CD14-positive monocyte (primary cell): Measurements from ENCODE around the gene LAMB4. TPM values are rescaled to one million over a fixed set of nuclear protein-coding genes. Genes with fewer than 3 reads are reported as not detected.

ENCODE experiments used
- DNase-seq, 3 donors: peaks; one replicate each; pipeline ENCODE4 v3.0.0-alpha.2; 2011 to 2022
- H2AFZ ChIP-seq: 2 replicates; pipeline ENCODE4 v1.6.0; 2012; ENCODE audit warnings: mild to moderate bottlenecking, low read depth, low read length, inconsistent platforms; ENCODE audit not compliant: insufficient read depth, poor library complexity, severe bottlenecking
- H3K27ac ChIP-seq, 2 donors: 1 replicate in 1 of 2; 2 replicates in 1 of 2; pipeline ENCODE4 v1.5.1; 2012 to 2013; ENCODE audit warnings: low read length in 2 of 2, control low read depth in 1 of 2, inconsistent platforms in 1 of 2, low read depth in 1 of 2, mild to moderate bottlenecking in 1 of 2
- H3K27me3 ChIP-seq, 2 donors: one replicate each; pipeline versions ENCODE4 v1.6.0 to v1.6.1; 2011 to 2013; ENCODE audit warnings: low read length in 2 of 2; ENCODE audit not compliant: control insufficient read depth in 2 of 2, insufficient read depth in 2 of 2
- H3K36me3 ChIP-seq, 2 donors: replicated peaks in 1 of 2; 1 replicate in 1 of 2; 2 replicates in 1 of 2; pipeline versions ENCODE4 v1.5.1 to v1.6.1; 2012 to 2013; ENCODE audit warnings: low read length in 2 of 2, control low read depth in 1 of 2, inconsistent platforms in 1 of 2, mild to moderate bottlenecking in 1 of 2; ENCODE audit not compliant: insufficient read depth in 2 of 2, control insufficient read depth in 1 of 2
- H3K4me1 ChIP-seq, 2 donors: 1 replicate in 1 of 2; 2 replicates in 1 of 2; pipeline versions ENCODE4 v1.5.1 to v1.6.1; 2012 to 2013; ENCODE audit warnings: low read length in 2 of 2, control low read depth in 1 of 2, inconsistent platforms in 1 of 2, mild to moderate bottlenecking in 1 of 2, moderate library complexity in 1 of 2; ENCODE audit not compliant: insufficient read depth in 2 of 2, control insufficient read depth in 1 of 2
- H3K4me2 ChIP-seq: replicated peaks from 2 replicates; pipeline ENCODE3; 2012; ENCODE audit warnings: low read length, moderate library complexity, mild to moderate bottlenecking; ENCODE audit not compliant: poor library complexity, severe bottlenecking; ENCODE audit errors: extremely low read depth
- H3K4me3 ChIP-seq, 3 experiments: fragments of 200-600 bp in 1 of 3; sonication (generic) in 1 of 3; replicated peaks in 1 of 3; 1 replicate in 2 of 3; 2 replicates in 1 of 3; pipeline ENCODE4 v1.5.1; 2011 to 2013; ENCODE audit warnings: low read length in 3 of 3, mild to moderate bottlenecking in 3 of 3, control low read depth in 2 of 3, low read depth in 2 of 3, inconsistent platforms in 1 of 3, moderate library complexity in 1 of 3
- H3K79me2 ChIP-seq: 2 replicates; pipeline ENCODE4 v1.6.0; 2012; ENCODE audit warnings: mild to moderate bottlenecking, control low read depth, inconsistent platforms, low read length, moderate library complexity; ENCODE audit not compliant: insufficient read depth
- H3K9ac ChIP-seq: 2 replicates; pipeline ENCODE4 v1.6.0; 2017; ENCODE audit warnings: low read length, mild to moderate bottlenecking; ENCODE audit not compliant: insufficient read depth, poor library complexity, severe bottlenecking
- H3K9me3 ChIP-seq, 2 donors: replicated peaks in 1 of 2; 1 replicate in 1 of 2; 2 replicates in 1 of 2; pipeline versions ENCODE4 v1.5.1 to v1.6.1; 2012 to 2013; ENCODE audit warnings: low read length in 2 of 2, control low read depth in 1 of 2; ENCODE audit not compliant: control insufficient read depth in 1 of 2, insufficient read depth in 1 of 2
- H4K20me1 ChIP-seq: 2 replicates; pipeline ENCODE4 v1.6.0; 2012; ENCODE audit warnings: mild to moderate bottlenecking, low read length, control low read depth, moderate library complexity; ENCODE audit not compliant: insufficient read depth
- H3K27ac Mint-ChIP-seq, 7 donors: one replicate each; pipeline ENCODE4 v1.8.0; 2020; ENCODE audit warnings: mild to moderate bottlenecking in 7 of 7, mixed read lengths in 7 of 7, moderate library complexity in 6 of 7, inconsistent platforms in 2 of 7
- H3K27me3 Mint-ChIP-seq, 3 donors: one replicate each; pipeline ENCODE4 v1.8.0; 2021 to 2022; ENCODE audit warnings: low read depth in 3 of 3, mild to moderate bottlenecking in 3 of 3, mixed read lengths in 3 of 3, moderate library complexity in 3 of 3, inconsistent platforms in 1 of 3
- H3K36me3 Mint-ChIP-seq, 2 donors: one replicate each; pipeline ENCODE4 v1.8.0; 2020; ENCODE audit warnings: mixed read lengths in 2 of 2, inconsistent platforms in 1 of 2, mild to moderate bottlenecking in 1 of 2
- H3K4me1 Mint-ChIP-seq: one replicate; pipeline ENCODE4 v1.8.0; 2020; ENCODE audit warnings: mild to moderate bottlenecking, mixed read lengths
- H3K4me3 Mint-ChIP-seq, 2 donors: one replicate each; pipeline ENCODE4 v1.8.0; 2020; ENCODE audit warnings: mild to moderate bottlenecking in 2 of 2, mixed read lengths in 2 of 2, moderate library complexity in 1 of 2
- H3K9me3 Mint-ChIP-seq, 7 donors: one replicate each; pipeline ENCODE4 v1.8.0; 2020 to 2022; ENCODE audit warnings: mixed read lengths in 7 of 7, mild to moderate bottlenecking in 6 of 7, moderate library complexity in 6 of 7, inconsistent platforms in 2 of 7
- WGBS: methylation state at CpG from one replicate; pipeline ENCODE4 v1.1.5; 2013; ENCODE audit warnings: missing lambda C conversion rate; ENCODE audit not compliant: insufficient coverage; 5-methylcytosine and 5-hydroxymethylcytosine counted together
- intact Hi-C, 2 donors: fragments of 100-400 bp; cut with micrococcal nuclease; formaldehyde crosslinking; loops; one replicate each; pipeline versions ENCODE4 v1.15.0 to v1.15.1; 2023
- polyA plus RNA-seq, 3 donors: library from polyadenylated mRNA; depleted of rRNA in 1 of 3; unstranded in 2 of 3; stranded (reverse) in 1 of 3; fragments of 300-500 nt in 2 of 3; fragments of >200 nt in 1 of 3; fragmentation: Illumina TruSeq in 2 of 3; gene quantifications; 1 replicate in 2 of 3; 2 replicates in 1 of 3; pipeline ENCODE4 v1.2.3, GENCODE V29; 2012 to 2021
- TF ChIP-seq, protein P1 (sequence below): fragments of 200-600 bp; IDR thresholded peaks from one replicate; pipeline ENCODE4 v1.8.0; 2022; ENCODE audit warnings: antibody characterized with exemption, mild to moderate bottlenecking

The LAMB4 gene
- polyA plus RNA-seq, 3 donors: not detected

- Histone ChIP-seq H3K27ac (no peak overlapping the region), H3K79me2 (no peaks in the 10 kb centered on the region), H3K4me3 (no peak overlapping the region), H3K27me3 (no peaks in the 10 kb centered on the region), H3K9me3 (no peaks in the 10 kb centered on the region), H3K9ac (no peak overlapping the region), H3K4me1 (no peaks in the 10 kb centered on the region), H3K4me2 (no peak overlapping the region), H3K36me3 (no peaks in the 10 kb centered on the region), H4K20me1 (no peaks in the 10 kb centered on the region), H2AFZ (no peak overlapping the region)
- H3K36me3 Mint-ChIP-seq: no peaks in the 10 kb centered on the region
- H3K9me3 Mint-ChIP-seq: no peaks in the 10 kb centered on the region
- no peak overlapping the region for H3K4me3 Mint-ChIP-seq
- no peak for DNase-seq
- H3K27me3 Mint-ChIP-seq: peaks cover 0 to 1% (median 0%) of the 10 kb centered on the region in 3 donors
- no CpG with 5 or more reads among the region's 3 CpGs for WGBS
- H3K27ac Mint-ChIP-seq: no peak overlapping the region
- no peaks in the 10 kb centered on the region for H3K4me1 Mint-ChIP-seq
- TF ChIP-seq, protein P1, sequence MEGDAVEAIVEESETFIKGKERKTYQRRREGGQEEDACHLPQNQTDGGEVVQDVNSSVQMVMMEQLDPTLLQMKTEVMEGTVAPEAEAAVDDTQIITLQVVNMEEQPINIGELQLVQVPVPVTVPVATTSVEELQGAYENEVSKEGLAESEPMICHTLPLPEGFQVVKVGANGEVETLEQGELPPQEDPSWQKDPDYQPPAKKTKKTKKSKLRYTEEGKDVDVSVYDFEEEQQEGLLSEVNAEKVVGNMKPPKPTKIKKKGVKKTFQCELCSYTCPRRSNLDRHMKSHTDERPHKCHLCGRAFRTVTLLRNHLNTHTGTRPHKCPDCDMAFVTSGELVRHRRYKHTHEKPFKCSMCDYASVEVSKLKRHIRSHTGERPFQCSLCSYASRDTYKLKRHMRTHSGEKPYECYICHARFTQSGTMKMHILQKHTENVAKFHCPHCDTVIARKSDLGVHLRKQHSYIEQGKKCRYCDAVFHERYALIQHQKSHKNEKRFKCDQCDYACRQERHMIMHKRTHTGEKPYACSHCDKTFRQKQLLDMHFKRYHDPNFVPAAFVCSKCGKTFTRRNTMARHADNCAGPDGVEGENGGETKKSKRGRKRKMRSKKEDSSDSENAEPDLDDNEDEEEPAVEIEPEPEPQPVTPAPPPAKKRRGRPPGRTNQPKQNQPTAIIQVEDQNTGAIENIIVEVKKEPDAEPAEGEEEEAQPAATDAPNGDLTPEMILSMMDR: no peak
- intact Hi-C loops: no loop called here
Measured at GRCh38 chr7:108037140-108037539, 93.0 kb downstream of the LAMB4 start.

DNA sequence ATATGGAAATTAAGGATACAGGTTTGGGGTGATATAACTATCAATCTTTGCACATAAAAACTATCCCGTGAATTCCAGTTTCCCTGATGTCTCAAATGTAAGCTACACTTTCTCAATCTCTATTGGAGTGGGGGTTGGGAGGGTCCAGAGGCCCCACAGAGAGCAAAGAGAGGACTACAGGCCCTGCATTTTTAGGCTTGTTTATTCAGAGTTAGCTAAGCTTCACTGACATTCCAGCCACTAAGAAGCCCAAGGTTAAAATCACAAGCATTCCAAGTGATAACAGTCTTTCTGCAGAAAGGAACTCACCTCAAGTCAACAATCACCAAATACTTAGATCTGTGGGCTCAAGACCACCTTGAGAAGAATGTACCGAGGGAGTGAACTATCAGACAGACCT, 95.6 kb downstream of the LAMB4 start:
- no peak overlapping the region for H3K9ac ChIP-seq
- Mint-ChIP-seq H3K9me3 (no peaks in the 10 kb centered on the region), H3K27me3 (peaks cover 0 to 2% (median 0%) of the 10 kb centered on the region in 3 donors), H3K36me3 (no peaks in the 10 kb centered on the region), H3K4me3 (no peak overlapping the region), H3K4me1 (no peaks in the 10 kb centered on the region), H3K27ac (no peak overlapping the region)
- H3K4me2 ChIP-seq: no peak overlapping the region
- H3K79me2 ChIP-seq: no peaks in the 10 kb centered on the region
- no CpG with 5 or more reads among the region's 2 CpGs for WGBS
- H3K36me3 ChIP-seq: no peaks in the 10 kb centered on the region
- H3K27me3 ChIP-seq: no peaks in the 10 kb centered on the region
- intact Hi-C loops: no loop called here
- H4K20me1 ChIP-seq: no peaks in the 10 kb centered on the region
- no peak overlapping the region for H2AFZ ChIP-seq
- H3K27ac ChIP-seq: no peak overlapping the region
- no peak for DNase-seq
- TF ChIP-seq, protein P1: no peak
- H3K4me3 ChIP-seq: no peak overlapping the region
- H3K9me3 ChIP-seq: no peaks in the 10 kb centered on the region
- H3K4me1 ChIP-seq: no peaks in the 10 kb centered on the region
